Liver (tissue), 9 donors: Measurements from ENCODE around the gene CACNA1H. TPM values are rescaled to one million over a fixed set of nuclear protein-coding genes. Genes with fewer than 3 reads are reported as not detected.

Source experiments
- DNase-seq: peaks from one replicate; pipeline ENCODE4 v3.0.0-alpha.2; 2017; ENCODE audit warnings: low spot score
- H3K27ac ChIP-seq, 2 donors: one replicate each; pipeline ENCODE4 v1.7.0; 2013; ENCODE audit warnings: inconsistent platforms in 2 of 2, low read length in 2 of 2, control low read depth in 1 of 2, low read depth in 1 of 2, mild to moderate bottlenecking in 1 of 2
- H3K27me3 ChIP-seq, 4 donors: one replicate each; pipeline versions ENCODE4 v1.6.1 to v1.7.0; 2013; ENCODE audit warnings: low read length in 3 of 4, inconsistent platforms in 1 of 4, mild to moderate bottlenecking in 1 of 4, moderate library complexity in 1 of 4; ENCODE audit not compliant: control insufficient read depth in 4 of 4, insufficient read depth in 4 of 4
- H3K36me3 ChIP-seq, 4 donors: one replicate each; pipeline versions ENCODE4 v1.6.1 to v1.7.0; 2013; ENCODE audit warnings: low read length in 3 of 4, mild to moderate bottlenecking in 3 of 4, low read depth in 1 of 4, moderate library complexity in 1 of 4; ENCODE audit not compliant: control insufficient read depth in 4 of 4, insufficient read depth in 3 of 4
- H3K4me1 ChIP-seq, 4 donors: one replicate each; pipeline versions ENCODE4 v1.6.1 to v1.7.0; 2013; ENCODE audit warnings: low read length in 3 of 4, mild to moderate bottlenecking in 3 of 4, moderate library complexity in 1 of 4; ENCODE audit not compliant: control insufficient read depth in 4 of 4, insufficient read depth in 4 of 4
- H3K4me3 ChIP-seq, 3 donors: one replicate each; pipeline versions ENCODE4 v1.6.1 to v1.7.0; 2013; ENCODE audit warnings: low read length in 3 of 3, control low read depth in 1 of 3, low read depth in 1 of 3, mild to moderate bottlenecking in 1 of 3
- H3K9ac ChIP-seq, 2 donors: one replicate each; pipeline ENCODE4 v1.7.0; 2013; ENCODE audit warnings: low read length in 2 of 2, mild to moderate bottlenecking in 2 of 2, moderate library complexity in 2 of 2, control low read depth in 1 of 2, low read depth in 1 of 2
- H3K9me3 ChIP-seq, 4 donors: one replicate each; pipeline versions ENCODE4 v1.6.1 to v1.7.0; 2013; ENCODE audit warnings: low read length in 3 of 4; ENCODE audit not compliant: control insufficient read depth in 4 of 4
- ATF3 ChIP-seq: IDR thresholded peaks from 2 replicates; pipeline ENCODE4 v1.6.1; 2016; ENCODE audit warnings: antibody characterized with exemption
- CTCF ChIP-seq: fragments of 150-350 bp; IDR thresholded peaks from 2 replicates; pipeline ENCODE4 v1.5.1; 2017; ENCODE audit warnings: improper control_type of control experiment, low read depth, low read length; ENCODE audit not compliant: missing input control
- EGR1 ChIP-seq, 2 donors: IDR thresholded peaks; 2 replicates each; pipeline ENCODE4 v1.6.1; 2016 to 2018; ENCODE audit warnings: antibody characterized with exemption in 2 of 2, low read depth in 2 of 2
- FOXA1 ChIP-seq: IDR thresholded peaks from 2 replicates; pipeline ENCODE4 v1.6.1; 2016; ENCODE audit warnings: antibody characterized with exemption
- FOXA2 ChIP-seq: IDR thresholded peaks from 2 replicates; pipeline ENCODE4 v1.6.1; 2016; ENCODE audit warnings: antibody characterized with exemption
- GABPA ChIP-seq, 2 donors: IDR thresholded peaks in 1 of 2; conservative IDR thresholded peaks in 1 of 2; 2 replicates each; pipeline ENCODE4 v1.6.1; 2016; ENCODE audit warnings: antibody characterized with exemption in 2 of 2, mild to moderate bottlenecking in 1 of 2, moderate library complexity in 1 of 2
- HNF4G ChIP-seq: IDR thresholded peaks from 2 replicates; pipeline ENCODE4 v1.6.1; 2016; ENCODE audit warnings: antibody characterized with exemption
- MAX ChIP-seq: IDR thresholded peaks from 2 replicates; pipeline ENCODE4 v1.6.1; 2016; ENCODE audit warnings: antibody characterized with exemption
- NR2F2 ChIP-seq: IDR thresholded peaks from 2 replicates; pipeline ENCODE4 v1.6.1; 2016; ENCODE audit warnings: antibody characterized with exemption
- REST ChIP-seq: IDR thresholded peaks from 2 replicates; pipeline ENCODE4 v1.6.1; 2016; ENCODE audit warnings: antibody characterized with exemption, mild to moderate bottlenecking
- RXRA ChIP-seq, 2 donors: IDR thresholded peaks; 2 replicates each; pipeline ENCODE4 v1.6.1; 2017 to 2018; ENCODE audit warnings: antibody characterized with exemption in 2 of 2, mild to moderate bottlenecking in 1 of 2
- SP1 ChIP-seq: IDR thresholded peaks from 2 replicates; pipeline ENCODE4 v1.6.1; 2018; ENCODE audit warnings: antibody characterized with exemption, mild to moderate bottlenecking
- TAF1 ChIP-seq: conservative IDR thresholded peaks from 2 replicates; pipeline ENCODE4 v1.6.1; 2016; ENCODE audit warnings: antibody characterized with exemption, mild to moderate bottlenecking
- YY1 ChIP-seq: IDR thresholded peaks from 2 replicates; pipeline ENCODE4 v1.6.1; 2016; ENCODE audit warnings: antibody characterized with exemption, mild to moderate bottlenecking
- ZBTB33 ChIP-seq: IDR thresholded peaks from 2 replicates; pipeline ENCODE4 v1.6.1; 2016; ENCODE audit warnings: antibody characterized with exemption
- WGBS: extraction: QIAGEN DNeasy Blood & Tissue Kit; methylation state at CpG from one replicate; pipeline ENCODE4 v1.1.7; 2013; 5-methylcytosine and 5-hydroxymethylcytosine counted together
- polyA plus RNA-seq, 2 donors: library from polyadenylated mRNA; stranded (reverse) in 1 of 2; unstranded in 1 of 2; fragments of 200-250 nt in 1 of 2; fragments of >200 nt in 1 of 2; fragmentation: Nextera tagmentation in 1 of 2; extraction: Ambion mirVana in 1 of 2; gene quantifications; one replicate each; pipeline versions ENCODE4 v1.2.1 to v1.2.3, GENCODE V29; 2013 to 2015
- total RNA-seq, 2 donors: library from RNA; depleted of rRNA; stranded (reverse); fragments of >200 nt; gene quantifications; one replicate each; pipeline ENCODE4 v1.2.3, GENCODE V29; 2014
- donor health status: healthy.
- donor health status: healthy.
- donor health status: healthy.
- donor health status: healthy.
- donor health status: healthy.

The CACNA1H gene
- total and polyA plus RNA-seq, 4 donors, result 0.21 to 8.5 (median 6.1) TPM

- no peaks in the 10 kb centered on the region for H3K9me3 ChIP-seq
- no peaks in the 10 kb centered on the region for H3K4me1 ChIP-seq
- WGBS, result 15% methylated on average over 47 of the region's 47 CpGs
- no peak overlapping the region for H3K9ac ChIP-seq
- no peak for DNase-seq
- peaks cover 0 to 9% (median 1%) of the 10 kb centered on the region in 4 donors for H3K27me3 ChIP-seq
- no peak for TF ChIP-seq REST
- TF ChIP-seq SP1, result no peak
- TF ChIP-seq YY1, result no peak
- TF ChIP-seq ZBTB33, result no peak
- no peak for TF ChIP-seq NR2F2
- TF ChIP-seq HNF4G, result no peak
- no peak for TF ChIP-seq FOXA1
- no peak for TF ChIP-seq ATF3
- TF ChIP-seq FOXA2, result no peak
- TF ChIP-seq MAX, result no peak
- TF ChIP-seq CTCF, result no peak
- no peak for TF ChIP-seq GABPA (IDR thresholded peaks at IDR 0.05 in 1 of 2, conservative IDR thresholded peaks at IDR 0.05 in 1 of 2)
- TF ChIP-seq TAF1, result no peak
- TF ChIP-seq EGR1 (IDR thresholded peaks at IDR 0.05; ENCODE audit: low read depth in 2 of 2), result no peak
- no peak for TF ChIP-seq RXRA (IDR thresholded peaks at IDR 0.05)
- H3K27ac ChIP-seq, result no peak overlapping the region
- H3K36me3 ChIP-seq, result no peaks in the 10 kb centered on the region
- H3K4me3 ChIP-seq, result no peak overlapping the region
Measured at GRCh38 chr16:1261131-1261892, 108.4 kb downstream of the CACNA1H start.
